HG03558 (cell line): ENCODE results near the gene CAMTA1.

Experiments
- ATAC-seq: cut with Tn5 transposase; IDR thresholded peaks from one replicate; pipeline ENCODE4 v1.9.1; 2021; ENCODE audit warnings: moderate number of reproducible peaks; ENCODE audit not compliant: unreplicated experiment; ENCODE audit errors: extremely low read depth

Gene CAMTA1

DNA sequence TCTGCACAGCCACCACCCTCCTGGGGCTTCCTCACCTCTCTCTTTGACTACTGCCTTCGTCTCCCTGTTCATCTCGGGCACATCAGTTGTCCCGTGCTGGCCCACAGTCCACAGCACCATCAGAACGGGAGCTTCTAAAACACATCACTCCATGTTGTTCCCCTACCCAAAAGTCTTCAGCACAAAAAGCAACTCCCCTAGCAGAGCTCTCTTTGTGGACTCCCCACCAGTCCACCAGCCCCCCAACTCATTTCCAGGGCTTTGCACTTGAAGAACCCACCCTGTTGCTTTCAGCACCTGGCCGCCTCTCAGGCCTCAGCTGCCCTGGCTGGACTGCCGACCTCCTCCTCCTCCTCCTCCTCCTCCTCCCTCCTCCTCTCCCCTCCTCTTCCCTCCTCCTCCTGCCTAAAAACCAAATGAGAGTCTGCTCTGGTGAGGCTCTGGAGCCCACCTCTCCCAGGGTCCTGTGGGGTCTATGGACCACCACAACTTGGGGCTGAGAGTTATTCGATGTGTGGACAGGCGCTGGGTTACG is 734.7 kb downstream of the CAMTA1 start:
- ATAC-seq, result no peak

DNA sequence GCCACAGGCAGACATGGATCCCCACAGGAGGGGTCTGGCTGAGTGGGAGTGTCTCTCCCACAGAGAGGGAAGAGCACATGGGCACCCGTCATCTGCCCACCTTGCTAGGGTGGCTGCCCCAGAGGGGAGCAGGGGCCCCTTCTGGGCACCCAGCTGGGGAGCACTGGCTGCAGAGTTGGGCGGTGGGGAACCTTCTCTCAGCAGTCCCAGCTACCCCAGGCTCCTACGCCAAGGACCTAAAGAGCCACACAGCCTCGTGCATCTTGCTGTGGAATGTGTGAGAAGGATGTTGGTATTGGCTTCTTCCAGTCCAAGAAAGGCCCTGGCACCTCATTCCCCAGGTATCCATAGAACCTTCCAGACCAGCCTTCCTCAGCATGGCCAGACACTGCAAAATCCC is 735.2 kb downstream of the CAMTA1 start:
- ATAC-seq, result no peak

GRCh38 chr1:7524341-7525337 is 739.4 kb downstream of the CAMTA1 start:
- ATAC-seq, result no peak

DNA sequence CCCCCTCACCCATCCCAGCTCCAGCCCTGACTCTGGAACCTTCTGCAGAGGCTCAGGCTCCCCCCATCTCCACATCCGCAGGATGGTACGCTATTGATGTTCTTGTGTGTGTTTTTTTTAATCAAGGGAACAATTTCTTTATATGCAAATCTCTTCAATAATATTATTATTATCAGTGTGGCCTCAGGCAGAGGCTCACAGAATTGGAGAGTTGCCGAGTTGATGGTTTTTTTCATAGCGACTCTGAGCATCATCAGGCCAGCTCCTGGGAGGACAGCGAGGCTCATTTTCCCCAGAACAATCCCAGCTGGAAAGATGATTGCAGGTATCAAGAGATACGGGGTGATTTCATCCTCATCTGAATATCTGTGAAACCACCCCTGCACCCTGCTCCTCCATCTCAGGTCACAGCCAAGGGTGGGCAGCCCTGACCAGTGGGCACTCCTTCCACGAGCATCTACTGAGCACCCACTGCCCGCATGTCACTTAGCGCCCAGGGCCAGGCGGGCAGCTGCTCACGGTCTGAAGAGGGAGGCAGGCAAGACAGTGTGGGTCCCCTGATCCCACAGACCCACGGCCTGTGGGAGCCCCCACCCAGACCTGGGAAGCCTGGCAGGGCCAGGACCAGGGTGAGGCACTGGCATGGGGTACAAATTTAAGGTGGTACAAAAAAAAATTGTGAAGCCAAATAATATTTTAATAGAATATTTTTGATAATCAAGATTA is 740.2 kb downstream of the CAMTA1 start:
- no peak for ATAC-seq

DNA sequence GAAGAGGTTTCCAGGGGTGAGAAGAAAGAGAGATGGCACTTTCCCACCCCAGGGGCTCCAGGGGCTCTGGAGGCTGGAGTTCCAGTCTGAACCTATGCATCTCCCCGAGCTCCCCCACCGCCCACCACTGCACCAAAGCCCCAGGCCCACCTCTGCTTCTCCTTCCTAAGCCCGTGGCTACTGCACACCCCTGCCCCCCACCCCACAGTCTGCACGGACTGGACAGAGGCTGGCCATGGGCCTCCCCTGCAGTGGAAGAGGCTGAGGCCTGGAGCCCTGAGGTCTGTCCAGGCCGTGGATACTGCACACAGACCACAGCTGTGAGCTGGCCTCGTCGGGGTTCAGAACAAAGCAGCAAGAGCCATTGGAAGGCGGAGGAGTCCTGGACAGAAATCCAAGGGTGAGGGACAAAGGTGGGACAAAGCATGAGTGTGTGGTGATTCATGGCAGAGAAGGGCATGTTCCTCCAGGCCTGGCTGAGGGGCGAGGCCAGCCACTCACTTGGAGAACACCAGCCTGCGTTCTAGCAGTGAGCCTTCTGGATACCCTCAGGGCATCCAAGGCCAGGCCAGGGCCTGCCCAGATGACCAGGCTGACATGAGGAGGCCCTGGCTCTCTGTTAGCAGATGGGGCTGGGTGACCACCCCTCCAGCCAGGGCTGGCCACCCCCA is 741.1 kb downstream of the CAMTA1 start:
- ATAC-seq, result no peak

GRCh38 chr1:7526867-7527732 is 741.8 kb downstream of the CAMTA1 start:
- no peak for ATAC-seq

DNA sequence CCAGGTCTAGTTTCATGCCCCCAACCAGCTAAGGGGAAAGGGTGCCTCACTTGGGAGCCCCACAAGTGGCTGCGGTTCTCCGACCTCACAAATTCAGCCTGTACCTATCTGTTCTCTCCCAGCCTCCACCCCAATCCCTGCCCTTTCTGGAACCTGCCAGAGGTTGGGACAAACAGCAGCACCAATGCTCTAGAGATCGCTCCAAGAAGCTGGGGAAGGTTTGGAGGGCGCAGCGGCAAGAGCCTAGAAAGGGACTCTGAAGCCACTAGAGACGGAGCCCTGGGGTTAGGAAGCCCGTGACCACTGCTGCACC is 742.4 kb downstream of the CAMTA1 start:
- ATAC-seq, result no peak

GRCh38 chr1:7528386-7529198 is 743.3 kb downstream of the CAMTA1 start:
- ATAC-seq, result no peak

DNA sequence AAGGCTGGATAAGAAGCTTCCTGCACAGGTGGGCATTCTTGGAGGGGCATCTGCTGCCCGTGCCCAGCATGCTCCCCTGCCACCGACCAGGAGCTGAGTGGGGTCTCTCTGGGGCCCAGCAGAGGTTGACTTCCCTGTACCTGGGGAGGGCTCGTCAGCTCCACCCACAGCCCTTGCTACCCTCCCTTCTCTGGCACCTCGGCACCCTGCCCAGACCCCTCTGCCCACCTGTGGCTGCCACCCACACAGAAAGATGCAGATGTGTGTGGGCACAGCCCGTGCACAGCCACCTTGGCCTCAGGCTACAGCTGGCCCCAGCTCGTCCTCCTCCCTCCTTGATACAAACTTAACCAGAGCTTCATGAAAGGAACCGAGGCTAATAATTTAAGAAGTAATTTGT is 744.7 kb downstream of the CAMTA1 start:
- ATAC-seq, result no peak

DNA sequence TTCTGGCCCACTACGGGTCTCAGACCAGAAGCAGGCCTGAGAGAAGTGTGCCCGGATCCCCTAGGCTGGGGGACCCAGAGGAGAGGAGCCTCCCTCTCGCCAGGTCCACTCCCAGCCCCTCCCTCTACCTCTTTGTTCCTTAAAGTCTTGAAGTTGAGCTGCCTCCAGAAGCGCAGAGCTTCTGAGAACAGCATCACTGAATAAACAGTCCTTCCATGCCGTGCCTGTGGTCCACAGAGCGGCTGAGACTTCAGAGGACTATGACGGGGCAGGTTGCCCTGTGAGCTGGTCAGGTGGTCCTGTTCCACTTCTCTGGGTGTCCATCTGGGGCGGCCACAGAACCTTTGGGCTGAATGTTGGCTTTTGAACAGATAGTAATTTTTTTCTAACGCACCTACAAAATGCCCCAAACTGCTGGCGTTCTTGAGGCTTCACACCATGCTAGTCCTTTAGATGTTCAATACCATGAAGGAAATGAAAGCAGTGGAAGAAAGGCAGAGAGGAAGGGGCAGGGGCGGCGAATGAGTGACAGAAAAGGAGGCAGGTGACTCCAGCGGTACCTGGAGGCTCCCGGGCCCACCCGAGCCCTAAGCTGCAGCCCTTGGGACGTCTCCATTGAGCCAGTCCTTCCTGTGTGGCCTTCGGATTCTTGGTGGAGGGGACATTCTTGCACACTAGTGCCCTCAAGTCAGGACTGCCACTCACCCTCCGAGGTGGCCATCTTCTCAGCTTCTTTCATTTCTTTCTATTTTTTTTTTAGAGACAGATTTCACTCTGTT is 746.5 kb downstream of the CAMTA1 start:
- no peak for ATAC-seq

DNA sequence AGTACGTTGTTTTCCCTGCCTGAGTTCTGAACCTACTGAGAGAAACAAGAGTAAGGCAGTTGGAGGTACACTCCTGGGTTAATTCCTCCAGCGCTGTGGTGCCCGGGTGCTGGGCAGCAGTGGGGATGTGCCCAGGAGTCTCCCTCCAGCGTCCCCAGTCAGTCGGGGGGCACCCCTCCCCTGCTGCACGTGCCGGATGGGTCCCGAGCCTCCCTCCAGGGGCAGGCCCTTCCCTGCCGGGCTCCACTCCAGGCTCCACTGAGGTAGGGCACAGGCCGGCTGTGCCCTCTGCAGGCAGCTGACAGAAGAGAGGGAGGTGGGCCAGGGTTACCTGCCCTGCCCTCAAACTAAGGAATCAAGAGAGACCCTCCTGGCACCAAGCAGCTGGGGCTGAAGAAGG is 747.8 kb downstream of the CAMTA1 start:
- ATAC-seq, result no peak

DNA sequence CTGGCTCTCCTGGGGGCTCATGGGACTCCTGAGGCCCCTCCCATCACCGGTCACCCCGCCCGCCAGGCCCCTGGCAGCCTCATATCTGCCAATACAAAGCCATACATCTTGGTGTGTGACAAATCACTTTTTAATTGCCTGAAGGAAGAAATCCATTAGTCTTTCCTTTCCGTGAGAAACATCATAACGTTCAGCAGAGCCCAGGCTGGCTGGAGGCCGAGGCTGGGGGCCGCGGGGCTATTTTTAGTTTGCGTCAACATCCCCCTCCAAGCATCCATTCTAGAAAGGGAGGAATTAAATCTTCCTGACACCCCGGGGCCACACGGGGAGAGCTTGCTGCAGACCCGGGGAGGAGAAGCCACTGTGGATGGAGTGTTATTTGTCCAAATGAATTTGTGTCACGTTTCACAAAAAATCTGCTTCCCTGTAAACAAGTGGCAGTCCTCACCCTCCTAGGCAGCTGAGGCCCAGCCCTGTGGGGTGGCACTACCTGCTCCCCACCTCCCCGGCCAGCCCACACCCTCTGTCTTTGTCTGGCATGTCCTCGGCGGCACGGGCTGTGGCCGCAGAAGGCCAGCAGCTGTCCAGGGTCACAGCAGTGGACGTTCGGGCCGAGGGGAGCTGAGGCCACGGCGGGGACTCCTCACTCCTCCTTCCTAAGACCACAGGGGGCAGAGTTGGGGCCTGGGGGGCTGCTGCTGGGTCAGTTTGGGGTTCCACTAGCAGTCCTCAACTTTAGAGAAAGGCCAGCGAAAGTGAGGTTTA is 749.0 kb downstream of the CAMTA1 start:
- no peak for ATAC-seq

- ATAC-seq, result no peak
These were observed 749.8 kb downstream of the CAMTA1 start for GRCh38 chr1:7535016-7535415.

DNA sequence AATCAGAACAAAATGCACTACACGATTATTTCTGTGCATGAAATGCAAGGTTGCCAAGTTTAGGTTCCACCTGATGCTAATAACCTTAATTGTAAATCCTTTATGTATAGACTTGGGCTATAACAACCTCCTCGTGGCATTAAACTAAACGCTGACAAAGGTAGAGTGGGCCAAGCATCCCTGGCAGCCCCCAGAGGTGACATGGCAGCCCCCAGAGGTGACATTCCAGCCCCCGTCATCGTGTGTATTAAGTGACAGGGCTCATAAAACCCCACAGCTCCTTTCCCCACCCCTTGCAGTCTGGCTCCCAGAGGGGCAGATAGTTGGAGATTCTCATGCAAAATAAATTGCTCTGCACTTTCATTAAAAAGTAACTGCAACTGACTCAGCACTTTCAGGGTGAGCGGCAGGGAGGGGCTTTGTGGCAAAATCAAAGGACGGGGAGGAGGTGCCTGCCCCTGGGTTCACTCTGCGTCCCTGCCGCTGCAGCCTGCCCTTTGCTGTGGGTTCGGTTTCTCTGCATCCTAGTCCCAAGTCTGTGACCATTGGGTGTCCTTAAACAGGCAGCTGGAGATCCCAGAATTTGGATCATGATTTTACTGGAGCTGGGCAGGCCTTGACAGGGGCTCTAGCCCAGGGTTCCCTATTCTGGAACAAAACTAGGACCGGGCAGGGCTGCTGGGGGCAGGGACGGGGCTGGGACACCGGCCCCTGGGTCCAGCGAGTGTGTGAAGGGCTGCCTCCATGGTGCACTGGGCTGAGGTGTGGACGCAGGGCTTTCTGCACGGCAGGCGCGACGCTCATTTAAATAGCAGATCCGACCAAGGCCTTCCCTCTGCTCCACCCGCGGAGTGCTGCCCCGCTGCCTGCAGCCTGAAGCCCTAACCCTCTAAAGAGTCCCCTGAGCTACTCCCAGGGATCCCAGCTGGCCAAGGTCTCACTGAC is 751.0 kb downstream of the CAMTA1 start:
- ATAC-seq, result no peak

DNA sequence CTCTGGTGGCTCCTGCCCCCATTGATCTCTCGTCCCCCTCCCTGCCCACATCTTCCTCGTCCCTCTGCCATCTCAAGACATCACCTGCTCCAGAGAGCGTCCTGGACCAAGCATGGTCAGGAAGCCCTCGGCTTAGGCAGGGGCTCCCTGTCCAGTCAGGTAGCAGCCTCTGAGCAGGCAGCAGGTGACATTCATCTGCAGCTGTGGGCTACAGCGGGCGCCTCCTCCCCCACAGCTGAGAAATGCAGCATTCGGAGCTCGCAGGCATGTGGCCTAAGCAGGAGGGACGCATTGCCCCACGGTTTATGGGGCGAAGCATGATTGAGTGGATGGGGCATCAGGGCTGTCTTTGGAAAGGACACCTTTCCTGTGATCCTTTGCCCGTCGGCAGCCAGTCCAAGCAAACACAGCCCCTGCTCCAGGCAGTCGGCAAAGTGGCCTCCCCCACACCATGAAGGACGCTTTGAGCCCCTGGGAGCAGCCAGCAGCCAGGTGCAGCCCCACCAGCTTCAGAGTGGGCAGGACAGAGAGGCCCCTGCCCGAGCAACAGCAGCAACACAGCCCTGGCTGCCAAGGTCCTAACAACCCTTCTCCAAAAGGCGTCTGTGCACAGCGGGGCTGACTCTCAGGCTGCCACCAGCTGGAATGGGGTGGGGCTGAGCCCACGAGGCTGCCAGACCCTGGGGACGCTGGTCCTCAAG is 751.8 kb downstream of the CAMTA1 start:
- ATAC-seq, result no peak

GRCh38 chr1:7538033-7538432 is 752.8 kb downstream of the CAMTA1 start:
- ATAC-seq, result no peak
